ENCODE results near the gene P2RY10. TPM values are rescaled to one million over a fixed set of nuclear protein-coding genes. Genes with fewer than 3 reads are reported as not detected.
"Not testable (repeated sequence)": the region's sequence is repeated elsewhere in the genome, so short reads cannot be mapped to it uniquely, and the experiment has no call there.

P2RY10 gene, protein sequence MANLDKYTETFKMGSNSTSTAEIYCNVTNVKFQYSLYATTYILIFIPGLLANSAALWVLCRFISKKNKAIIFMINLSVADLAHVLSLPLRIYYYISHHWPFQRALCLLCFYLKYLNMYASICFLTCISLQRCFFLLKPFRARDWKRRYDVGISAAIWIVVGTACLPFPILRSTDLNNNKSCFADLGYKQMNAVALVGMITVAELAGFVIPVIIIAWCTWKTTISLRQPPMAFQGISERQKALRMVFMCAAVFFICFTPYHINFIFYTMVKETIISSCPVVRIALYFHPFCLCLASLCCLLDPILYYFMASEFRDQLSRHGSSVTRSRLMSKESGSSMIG
- under 1 TPM; 0.14 to 0.29 (median 0.19) TPM for polyA plus RNA-seq (ENCODE audit: insufficient read length in 4 of 4)

DNA sequence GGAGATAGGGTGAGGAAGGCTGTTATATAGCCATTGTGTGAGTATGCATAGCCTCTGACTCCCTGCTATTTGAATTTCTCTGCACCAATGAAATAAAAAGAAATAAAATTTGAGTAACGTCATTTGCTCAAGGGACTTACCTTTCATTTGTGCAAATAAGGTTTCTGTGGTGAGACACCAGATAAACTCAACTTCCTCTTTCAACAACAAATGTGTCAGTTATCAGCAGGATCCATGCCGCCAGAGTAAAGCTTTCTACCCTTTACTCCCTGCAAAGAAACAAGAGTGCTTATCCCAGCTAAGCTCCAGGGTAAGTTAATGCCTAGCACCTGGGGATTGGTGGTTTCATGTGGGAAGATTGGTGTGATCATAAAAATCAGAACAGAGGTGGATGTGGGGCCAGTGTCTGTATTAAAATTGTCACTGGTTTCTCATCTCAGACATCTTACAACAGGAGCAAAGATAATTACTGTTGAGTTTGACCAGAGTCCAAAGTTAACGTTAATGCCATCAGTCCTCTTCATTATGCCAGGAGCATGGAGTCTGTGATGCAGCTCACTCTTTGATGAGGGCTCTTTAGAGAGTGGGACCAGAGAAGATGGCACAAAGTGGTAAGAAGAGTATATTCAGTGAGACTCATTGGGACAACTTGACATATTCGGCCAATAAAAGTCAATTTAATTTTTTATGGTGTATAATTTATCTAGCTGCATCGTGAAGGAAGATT is at the start of gene P2RY10:
P2RY10 (plus strand) TSS at position 206 of the 727 bp plus-strand sequence. CDS start 15,130 bp downstream, outside the sequence.
- no peak for DNase-seq (ENCODE audit: low read depth in 4 of 4, low spot score in 2 of 4)

DNA sequence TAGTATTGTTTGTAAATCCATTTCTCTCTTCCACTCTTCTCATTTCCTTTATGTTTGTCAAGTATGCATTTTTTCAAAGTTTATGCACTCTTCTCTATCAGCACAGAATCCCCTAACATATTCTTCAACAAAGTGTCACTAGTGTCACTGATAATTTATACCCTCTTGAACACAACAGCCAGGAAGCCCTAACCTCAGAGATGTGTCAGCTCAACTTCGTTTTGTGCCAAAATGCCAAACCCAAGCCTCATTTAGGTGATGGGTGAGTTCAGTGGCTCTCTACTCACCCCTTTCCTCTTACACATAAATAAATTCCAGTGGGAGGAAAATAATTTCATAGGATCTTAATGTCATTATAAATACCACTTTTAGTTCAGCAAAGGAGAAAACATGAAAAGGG is 22.4 kb upstream of the P2RY10 start:
- DNase-seq (ENCODE audit: low read depth in 4 of 4, low spot score in 2 of 4) = no peak

- no peak for DNase-seq (ENCODE audit: low read depth in 4 of 4, low spot score in 2 of 4)
These were observed 21.8 kb upstream of the P2RY10 start for GRCh38 chrX:78923198-78924015.

GRCh38 chrX:78931814-78932213 is 13.4 kb upstream of the P2RY10 start:
- peak in 1 of 4 donors; percentile 8 for DNase-seq (ENCODE audit: low read depth in 4 of 4, low spot score in 2 of 4)

DNA sequence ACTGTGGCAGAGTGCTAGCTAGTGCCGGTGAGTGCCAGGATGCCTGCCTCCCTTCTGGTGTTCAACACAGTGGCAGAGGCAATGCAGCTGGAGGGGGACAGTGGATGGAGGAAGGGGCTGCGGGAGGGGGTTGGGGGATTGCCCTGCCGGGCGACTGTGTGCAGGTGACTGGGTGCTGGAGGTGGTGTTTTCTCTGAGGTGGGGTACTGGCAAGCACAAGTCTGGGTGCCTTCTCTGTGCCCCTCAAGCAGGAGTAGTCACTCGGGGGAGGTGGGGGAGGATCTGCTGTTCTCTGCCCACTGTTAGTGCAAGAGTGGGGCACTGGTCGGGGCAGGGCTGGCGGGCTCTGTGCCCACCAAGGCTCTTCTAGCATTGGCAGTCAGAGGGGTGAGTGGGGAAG is 10.3 kb upstream of the P2RY10 start:
- no peak for DNase-seq (ENCODE audit: low read depth in 4 of 4, low spot score in 2 of 4)

DNA sequence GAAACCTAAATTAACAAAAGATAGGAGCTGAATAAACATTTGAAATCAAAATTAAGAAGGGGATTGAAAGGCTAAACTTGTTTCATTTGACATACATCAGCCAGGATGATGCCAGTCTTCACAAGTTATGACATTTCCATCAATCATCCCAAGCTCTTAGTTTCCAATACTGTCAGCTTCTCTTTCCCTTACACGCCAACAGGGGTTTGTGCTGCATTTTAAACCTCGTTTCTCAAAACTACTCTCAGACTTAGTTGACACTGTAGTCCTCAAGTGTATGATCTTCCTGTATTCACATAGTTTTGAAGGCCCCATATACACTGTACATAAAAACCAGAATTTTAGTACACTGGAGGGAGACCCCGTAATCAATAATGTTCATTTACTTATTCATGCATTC is 840 bp upstream of the P2RY10 start:
- no peak for DNase-seq (ENCODE audit: low read depth in 4 of 4, low spot score in 2 of 4)

DNA sequence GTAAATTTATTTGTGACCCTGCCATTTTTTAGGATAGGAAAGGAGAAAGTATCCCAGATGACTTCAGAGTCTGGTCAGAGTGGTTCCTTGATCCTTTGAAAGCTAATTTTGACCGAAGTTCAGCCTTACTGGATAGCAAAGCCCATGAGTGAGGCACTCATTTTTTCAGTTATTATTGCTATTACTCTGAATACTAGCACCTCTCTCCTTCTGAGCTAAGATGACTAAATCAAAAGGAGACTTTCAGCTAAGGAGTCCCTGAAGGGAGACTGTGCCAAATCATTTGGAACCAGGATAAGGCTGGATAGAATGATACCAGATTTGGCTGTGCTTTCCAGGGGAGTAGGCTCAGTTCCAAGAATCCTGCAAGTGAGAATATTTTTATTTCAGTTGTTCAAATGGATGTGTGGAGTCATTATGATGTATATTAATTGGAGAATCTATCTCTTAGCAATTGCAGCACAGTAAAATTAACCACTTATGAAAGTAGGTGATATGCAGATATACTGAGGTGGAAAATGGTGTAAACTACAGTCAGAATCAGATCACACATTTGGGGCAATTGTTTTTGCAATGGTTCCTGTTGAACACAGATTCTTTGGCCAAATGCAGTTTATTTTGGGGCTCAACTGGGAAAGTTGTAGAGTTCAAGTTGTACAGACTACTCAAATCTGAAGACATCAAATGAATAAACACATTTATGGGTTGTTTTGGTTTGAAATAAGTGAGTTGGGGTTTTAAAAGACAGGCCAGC is 1.2 kb downstream of the P2RY10 start:
- no peak for DNase-seq (ENCODE audit: low read depth in 4 of 4, low spot score in 2 of 4)

DNA sequence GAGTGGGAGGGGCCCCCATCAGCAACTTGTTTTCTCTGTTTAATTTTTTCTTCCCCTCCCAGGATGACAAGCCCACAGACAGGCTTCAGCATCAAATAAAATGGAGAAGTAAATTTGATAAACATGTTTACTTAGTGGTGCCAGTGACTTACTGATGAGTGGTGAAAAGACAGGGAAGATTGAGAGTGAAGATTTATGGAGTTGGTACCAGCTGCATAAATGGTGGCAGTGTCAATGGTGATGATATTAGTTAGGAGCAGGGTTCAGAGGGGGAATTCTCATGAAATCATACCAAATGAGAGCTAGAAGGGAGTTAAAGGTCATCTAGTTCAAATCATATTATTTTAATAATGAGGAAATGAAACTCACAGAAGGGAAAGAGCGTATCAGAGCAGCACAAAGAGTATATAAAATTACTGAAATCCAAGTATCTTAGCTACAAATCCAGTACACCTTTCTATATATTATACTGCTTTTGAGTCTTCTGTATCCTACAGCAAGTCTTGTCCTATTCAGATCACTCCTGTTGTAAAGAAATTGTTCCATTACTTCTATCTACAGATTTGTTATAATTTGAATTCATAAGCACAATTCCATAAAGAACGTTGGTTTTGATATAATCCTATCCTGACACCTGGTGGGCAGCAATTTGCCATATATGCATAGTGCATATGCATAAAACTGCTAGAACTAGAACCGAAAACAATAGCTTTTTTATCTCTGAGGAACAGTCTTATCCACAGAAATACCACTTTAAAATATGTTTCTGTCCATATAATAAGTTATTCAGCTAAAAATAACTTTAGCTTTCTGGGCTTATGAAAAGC is 5.0 kb downstream of the P2RY10 start:
- no peak for DNase-seq (ENCODE audit: low read depth in 4 of 4, low spot score in 2 of 4)

- no peak for DNase-seq (ENCODE audit: low read depth in 4 of 4, low spot score in 2 of 4)
These were observed 12.0 kb downstream of the P2RY10 start for GRCh38 chrX:78957049-78957767.

- DNase-seq (ENCODE audit: low read depth in 4 of 4, low spot score in 2 of 4) = no peak
These were observed 12.6 kb downstream of the P2RY10 start for GRCh38 chrX:78957768-78958130.

DNA sequence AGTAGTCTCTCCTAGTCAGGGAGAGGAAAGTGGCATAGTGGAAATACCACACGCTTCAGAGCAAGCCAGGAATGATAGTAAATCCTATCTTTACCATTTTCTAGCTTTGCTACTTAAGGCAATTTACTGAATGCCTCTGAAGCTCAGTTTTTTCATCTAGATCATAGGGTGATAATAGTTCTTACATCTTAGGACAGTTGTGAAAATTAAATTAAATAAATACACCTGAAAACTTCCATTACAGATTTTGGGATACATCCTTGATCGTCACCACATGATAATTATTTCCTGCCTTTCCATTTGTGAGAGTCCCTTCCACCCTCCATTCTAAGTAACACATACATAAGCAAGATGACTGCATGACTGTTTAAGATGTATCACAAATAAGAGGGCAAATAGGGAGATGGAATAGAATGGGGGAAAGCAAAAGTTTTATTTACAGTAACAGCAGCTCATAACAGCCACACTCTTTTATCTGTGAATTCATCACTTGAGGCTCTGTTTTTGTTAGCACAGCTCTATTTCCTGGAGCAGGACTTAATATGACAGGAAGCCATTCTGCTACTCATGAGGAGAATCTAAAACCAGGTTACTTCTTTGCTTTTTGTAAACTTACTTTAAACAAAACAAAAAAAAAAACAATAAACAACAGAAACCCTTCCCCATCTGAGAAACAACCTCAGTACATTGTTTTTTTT is 13.4 kb downstream of the P2RY10 start:
- DNase-seq (ENCODE audit: low read depth in 4 of 4, low spot score in 2 of 4) = no peak

DNA sequence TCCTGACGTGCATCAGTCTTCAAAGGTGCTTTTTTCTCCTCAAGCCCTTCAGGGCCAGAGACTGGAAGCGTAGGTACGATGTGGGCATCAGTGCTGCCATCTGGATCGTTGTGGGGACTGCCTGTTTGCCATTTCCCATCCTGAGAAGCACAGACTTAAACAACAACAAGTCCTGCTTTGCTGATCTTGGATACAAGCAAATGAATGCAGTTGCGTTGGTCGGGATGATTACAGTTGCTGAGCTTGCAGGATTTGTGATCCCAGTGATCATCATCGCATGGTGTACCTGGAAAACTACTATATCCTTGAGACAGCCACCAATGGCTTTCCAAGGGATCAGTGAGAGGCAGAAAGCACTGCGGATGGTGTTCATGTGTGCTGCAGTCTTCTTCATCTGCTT is 15.7 kb downstream of the P2RY10 start:
- no peak for DNase-seq (ENCODE audit: low read depth in 4 of 4, low spot score in 2 of 4)

- no peak for DNase-seq (ENCODE audit: low read depth in 4 of 4, low spot score in 2 of 4)
These were observed 19.4 kb downstream of the P2RY10 start for GRCh38 chrX:78964598-78964997.

- no peak for DNase-seq (ENCODE audit: low read depth in 4 of 4, low spot score in 2 of 4)
These were observed 34.7 kb downstream of the P2RY10 start for GRCh38 chrX:78979789-78980464.

DNA sequence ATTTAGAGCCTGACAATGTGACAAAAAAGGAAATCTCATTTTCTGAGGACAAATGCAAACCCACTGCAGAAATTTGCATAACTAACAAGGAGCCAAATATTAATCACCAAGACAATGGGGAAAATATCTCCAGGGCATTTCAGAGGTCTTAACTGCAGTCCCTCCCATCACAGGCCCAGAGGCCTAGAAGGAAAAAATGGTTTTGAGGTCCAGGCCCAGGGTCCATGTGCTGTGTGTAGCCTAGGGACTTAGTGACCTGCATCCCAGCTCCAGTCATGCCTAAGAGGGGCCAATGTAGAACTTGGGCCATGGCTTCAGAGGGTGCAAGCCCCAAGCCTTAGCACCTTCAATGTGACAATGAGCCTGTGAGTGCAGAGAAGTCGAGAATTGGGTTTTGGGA is 44.2 kb downstream of the P2RY10 start:
- DNase-seq (ENCODE audit: low read depth in 4 of 4, low spot score in 2 of 4) = no peak

GRCh38 chrX:78997870-78998558 is 52.8 kb downstream of the P2RY10 start:
- DNase-seq (ENCODE audit: low read depth in 4 of 4, low spot score in 2 of 4) = no peak

- DNase-seq (ENCODE audit: low read depth in 4 of 4, low spot score in 2 of 4) = not testable (repeated sequence)
These were observed 62.3 kb downstream of the P2RY10 start for GRCh38 chrX:79007540-79007939.
